ENCODE measurements around the gene ELAVL2.

ELAVL2 gene

GRCh38 chr9:23701291-23701690, 124.7 kb downstream of the ELAVL2 start:
- Histone ChIP-seq H4K8ac (ENCODE audit: low read depth, low read length) (no peak overlapping the region), H2BK15ac (ENCODE audit: low read length) (no peak overlapping the region), H3K14ac (ENCODE audit: low read length) (no peak overlapping the region), H2AK5ac (ENCODE audit: low read depth, low read length) (no peak overlapping the region), H3K18ac (ENCODE audit: low read length) (no peak overlapping the region), H2BK5ac (ENCODE audit: low read length) (no peak overlapping the region), H3K27me3 (ENCODE audit: control insufficient read depth in 3 of 3, insufficient read depth in 3 of 3, low read depth in 1 of 3, low read length in 3 of 3) (no peaks in the 10 kb centered on the region), H3K9me3 (replicated peaks in 1 of 2; ENCODE audit: control insufficient read depth in 2 of 2, insufficient read depth in 1 of 2, low read depth in 1 of 2, low read length in 2 of 2) (no peaks in the 10 kb centered on the region), H2BK120ac (ENCODE audit: low read depth, low read length) (no peak overlapping the region), H3K36me3 (replicated peaks in 1 of 2; ENCODE audit: control insufficient read depth in 2 of 2, insufficient read depth in 2 of 2, low read length in 2 of 2) (peaks cover 0 to 20% of the 10 kb centered on the region in 2 donors), H3K4ac (ENCODE audit: low read length) (no peak overlapping the region), H3K23ac (ENCODE audit: low read depth, low read length, poor library complexity) (no peak overlapping the region), H2BK12ac (ENCODE audit: low read length) (no peak overlapping the region), H3K79me1 (ENCODE audit: low read depth, low read length) (no peaks in the 10 kb centered on the region), H4K91ac (ENCODE audit: low read depth, low read length, poor library complexity) (no peak overlapping the region), H3K4me3 (ENCODE audit: low read length in 2 of 2) (no peak overlapping the region), H3K27ac (replicated peaks; ENCODE audit: low read length) (no peak overlapping the region), H3K4me2 (ENCODE audit: insufficient read depth, low read length, poor library complexity, severe bottlenecking) (no peak overlapping the region), H2AFZ (ENCODE audit: low read length) (no peak overlapping the region), H3K4me1 (ENCODE audit: control insufficient read depth in 2 of 2, insufficient read depth in 1 of 2, low read depth in 1 of 2, low read length in 2 of 2) (no peaks in the 10 kb centered on the region), H3K9ac (ENCODE audit: low read depth, low read length, poor library complexity) (no peak overlapping the region)
- WGBS, 2 donors (ENCODE audit: extremely low coverage in 2 of 2, insufficient read length in 2 of 2, insufficient replicate concordance in 1 of 2), result no CpG with 5 or more reads among the region's 6 CpGs
- no peak for DNase-seq (ENCODE audit: low spot score)

DNA sequence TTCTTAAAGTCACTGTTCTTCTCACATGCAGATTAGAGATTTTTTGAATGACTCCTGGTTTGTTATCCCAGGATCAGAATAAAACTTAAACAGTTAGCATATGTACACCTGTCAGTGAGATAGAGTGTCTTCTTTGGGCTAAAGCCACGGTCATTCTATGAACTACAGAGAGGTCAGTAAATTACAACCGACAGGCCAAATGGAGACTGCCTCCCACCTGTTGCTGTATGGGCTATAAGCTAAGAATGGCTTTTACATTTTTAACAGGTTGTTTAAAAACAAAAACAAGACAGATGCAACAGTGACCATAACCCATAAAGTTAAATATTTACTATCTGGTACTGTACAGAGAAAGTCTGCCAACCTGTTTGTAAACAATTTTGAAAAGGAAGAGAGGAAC, 125.7 kb downstream of the ELAVL2 start:
- Histone ChIP-seq H3K79me1 (ENCODE audit: low read depth, low read length) (no peaks in the 10 kb centered on the region), H2AFZ (ENCODE audit: low read length) (no peak overlapping the region), H3K14ac (ENCODE audit: low read length) (no peak overlapping the region), H2AK5ac (ENCODE audit: low read depth, low read length) (no peak overlapping the region), H2BK5ac (ENCODE audit: low read length) (no peak overlapping the region), H2BK15ac (ENCODE audit: low read length) (no peak overlapping the region), H3K4ac (ENCODE audit: low read length) (no peak overlapping the region), H3K27ac (replicated peaks; ENCODE audit: low read length) (no peak overlapping the region), H3K4me3 (ENCODE audit: low read length in 2 of 2) (no peak overlapping the region), H4K91ac (ENCODE audit: low read depth, low read length, poor library complexity) (no peak overlapping the region), H3K4me2 (ENCODE audit: insufficient read depth, low read length, poor library complexity, severe bottlenecking) (no peak overlapping the region), H4K8ac (ENCODE audit: low read depth, low read length) (no peak overlapping the region), H2BK12ac (ENCODE audit: low read length) (no peak overlapping the region), H3K9me3 (replicated peaks in 1 of 2; ENCODE audit: control insufficient read depth in 2 of 2, insufficient read depth in 1 of 2, low read depth in 1 of 2, low read length in 2 of 2) (no peaks in the 10 kb centered on the region), H3K23ac (ENCODE audit: low read depth, low read length, poor library complexity) (no peak overlapping the region), H2BK120ac (ENCODE audit: low read depth, low read length) (no peak overlapping the region), H3K18ac (ENCODE audit: low read length) (no peak overlapping the region), H3K27me3 (ENCODE audit: control insufficient read depth in 3 of 3, insufficient read depth in 3 of 3, low read depth in 1 of 3, low read length in 3 of 3) (no peaks in the 10 kb centered on the region), H3K36me3 (replicated peaks in 1 of 2; ENCODE audit: control insufficient read depth in 2 of 2, insufficient read depth in 2 of 2, low read length in 2 of 2) (peaks cover 0 to 20% of the 10 kb centered on the region in 2 donors), H3K4me1 (ENCODE audit: control insufficient read depth in 2 of 2, insufficient read depth in 1 of 2, low read depth in 1 of 2, low read length in 2 of 2) (no peaks in the 10 kb centered on the region), H3K9ac (ENCODE audit: low read depth, low read length, poor library complexity) (no peak overlapping the region)
- DNase-seq (ENCODE audit: low spot score), result no peak
- WGBS, 2 donors (ENCODE audit: extremely low coverage in 2 of 2, insufficient read length in 2 of 2, insufficient replicate concordance in 1 of 2), result no CpG with 5 or more reads among the region's 2 CpGs

DNA sequence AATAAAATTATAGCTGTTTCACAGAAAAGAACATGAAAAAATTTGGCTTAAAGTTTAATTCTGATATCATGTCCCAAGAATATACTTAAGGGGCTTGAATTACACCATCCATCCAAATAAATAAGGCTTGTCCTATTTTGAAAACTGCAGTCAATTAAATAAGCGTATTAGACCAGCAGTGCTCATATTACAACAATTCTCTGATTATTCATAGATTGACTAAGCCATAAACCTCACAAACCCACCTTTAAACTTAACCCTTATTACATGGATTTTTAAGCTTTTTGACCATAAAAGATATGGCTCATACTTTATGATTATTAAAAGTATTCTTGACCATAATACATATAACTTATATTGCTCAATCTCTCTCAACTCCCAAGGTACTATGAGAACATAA, 127.9 kb downstream of the ELAVL2 start:
- H3K4me2 ChIP-seq (ENCODE audit: insufficient read depth, low read length, poor library complexity, severe bottlenecking), result no peak overlapping the region
- no peak overlapping the region for H3K27ac ChIP-seq (replicated peaks; ENCODE audit: low read length)
- no peaks in the 10 kb centered on the region for H3K79me1 ChIP-seq (ENCODE audit: low read depth, low read length)
- H2BK12ac ChIP-seq (ENCODE audit: low read length), result no peak overlapping the region
- no peak overlapping the region for H2AK5ac ChIP-seq (ENCODE audit: low read depth, low read length)
- H4K91ac ChIP-seq (ENCODE audit: low read depth, low read length, poor library complexity), result no peak overlapping the region
- no peaks in the 10 kb centered on the region for H3K27me3 ChIP-seq (ENCODE audit: control insufficient read depth in 3 of 3, insufficient read depth in 3 of 3, low read depth in 1 of 3, low read length in 3 of 3)
- H3K4ac ChIP-seq (ENCODE audit: low read length), result no peak overlapping the region
- no peak overlapping the region for H4K8ac ChIP-seq (ENCODE audit: low read depth, low read length)
- H3K23ac ChIP-seq (ENCODE audit: low read depth, low read length, poor library complexity), result no peak overlapping the region
- no peak overlapping the region for H3K9ac ChIP-seq (ENCODE audit: low read depth, low read length, poor library complexity)
- H2BK5ac ChIP-seq (ENCODE audit: low read length), result no peak overlapping the region
- no CpG with 5 or more reads among the region's 1 CpG for WGBS, 2 donors (ENCODE audit: extremely low coverage in 2 of 2, insufficient read length in 2 of 2, insufficient replicate concordance in 1 of 2)
- H3K18ac ChIP-seq (ENCODE audit: low read length), result no peak overlapping the region
- H3K14ac ChIP-seq (ENCODE audit: low read length), result no peak overlapping the region
- H2AFZ ChIP-seq (ENCODE audit: low read length), result no peak overlapping the region
- H2BK120ac ChIP-seq (ENCODE audit: low read depth, low read length), result no peak overlapping the region
- H3K36me3 ChIP-seq (replicated peaks in 1 of 2; ENCODE audit: control insufficient read depth in 2 of 2, insufficient read depth in 2 of 2, low read length in 2 of 2), result peaks cover 0 to 8% of the 10 kb centered on the region in 2 donors
- no peaks in the 10 kb centered on the region for H3K9me3 ChIP-seq (replicated peaks in 1 of 2; ENCODE audit: control insufficient read depth in 2 of 2, insufficient read depth in 1 of 2, low read depth in 1 of 2, low read length in 2 of 2)
- H3K4me3 ChIP-seq (ENCODE audit: low read length in 2 of 2), result no peak overlapping the region
- no peak for DNase-seq (ENCODE audit: low spot score)
- H2BK15ac ChIP-seq (ENCODE audit: low read length), result no peak overlapping the region
- no peaks in the 10 kb centered on the region for H3K4me1 ChIP-seq (ENCODE audit: control insufficient read depth in 2 of 2, insufficient read depth in 1 of 2, low read depth in 1 of 2, low read length in 2 of 2)

- Histone ChIP-seq H3K4me2 (ENCODE audit: insufficient read depth, low read length, poor library complexity, severe bottlenecking) (no peak overlapping the region), H2BK12ac (ENCODE audit: low read length) (no peak overlapping the region), H2BK15ac (ENCODE audit: low read length) (no peak overlapping the region), H3K18ac (ENCODE audit: low read length) (no peak overlapping the region), H3K14ac (ENCODE audit: low read length) (no peak overlapping the region), H3K4me3 (ENCODE audit: low read length in 2 of 2) (no peak overlapping the region), H3K23ac (ENCODE audit: low read depth, low read length, poor library complexity) (no peak overlapping the region), H3K36me3 (replicated peaks in 1 of 2; ENCODE audit: control insufficient read depth in 2 of 2, insufficient read depth in 2 of 2, low read length in 2 of 2) (peaks cover 0 to 7% of the 10 kb centered on the region in 2 donors), H2AFZ (ENCODE audit: low read length) (no peak overlapping the region), H2BK5ac (ENCODE audit: low read length) (no peak overlapping the region), H2AK5ac (ENCODE audit: low read depth, low read length) (no peak overlapping the region), H3K4ac (ENCODE audit: low read length) (no peak overlapping the region), H3K27me3 (ENCODE audit: control insufficient read depth in 3 of 3, insufficient read depth in 3 of 3, low read depth in 1 of 3, low read length in 3 of 3) (no peaks in the 10 kb centered on the region), H2BK120ac (ENCODE audit: low read depth, low read length) (no peak overlapping the region), H3K4me1 (ENCODE audit: control insufficient read depth in 2 of 2, insufficient read depth in 1 of 2, low read depth in 1 of 2, low read length in 2 of 2) (no peaks in the 10 kb centered on the region), H4K8ac (ENCODE audit: low read depth, low read length) (no peak overlapping the region), H3K9ac (ENCODE audit: low read depth, low read length, poor library complexity) (no peak overlapping the region), H3K9me3 (replicated peaks in 1 of 2; ENCODE audit: control insufficient read depth in 2 of 2, insufficient read depth in 1 of 2, low read depth in 1 of 2, low read length in 2 of 2) (no peaks in the 10 kb centered on the region), H3K79me1 (ENCODE audit: low read depth, low read length) (no peaks in the 10 kb centered on the region), H4K91ac (ENCODE audit: low read depth, low read length, poor library complexity) (no peak overlapping the region), H3K27ac (replicated peaks; ENCODE audit: low read length) (no peak overlapping the region)
- WGBS, 2 donors (ENCODE audit: extremely low coverage in 2 of 2, insufficient read length in 2 of 2, insufficient replicate concordance in 1 of 2), result no CpG with 5 or more reads among the region's 5 CpGs
- no peak for DNase-seq (ENCODE audit: low spot score)
Observed at GRCh38 chr9:23695572-23695971, 130.5 kb downstream of the ELAVL2 start.
